Endothelial cell of umbilical vein (primary cell): ENCODE results near the gene CHCHD3. TPM values are rescaled to one million over a fixed set of nuclear protein-coding genes. Genes with fewer than 3 reads are reported as not detected.

ENCODE experiments used
- BruUV-seq: library from RNA; stranded (reverse); fragments of 400-500 nt; replicated peaks from 2 replicates; lab custom pipeline; 2021; lab: Mats Ljungman, UMichigan
- CTCF ChIA-PET: fragments of 300-600, 350-600 bp; sonication (Branson Sonifier 250); formaldehyde crosslinking; loops from one replicate; lab custom pipeline; 2021; ENCODE audit warnings: antibody characterized with exemption, inconsistent platforms; lab: Charles Lee
- POLR2A ChIA-PET: fragments of 300-600, 350-600 bp; sonication (Branson Sonifier 250); formaldehyde crosslinking; loops from one replicate; lab custom pipeline; 2021; ENCODE audit warnings: antibody characterized with exemption, inconsistent platforms; lab: Charles Lee
- DNase-seq: peaks from one replicate; pipeline ENCODE4 v3.0.0-alpha.2; 2011; ENCODE audit warnings: low read depth, low spot score
- FAIRE-seq: peaks from 2 replicates; lab custom pipeline; 2011; peaks lifted over from hg19 to GRCh38; lab: Jason Lieb, UNC
- H2AFZ ChIP-seq: 2 replicates; pipeline ENCODE4 v1.6.0; 2012; ENCODE audit warnings: low read depth, low read length, control low read depth, inconsistent platforms
- H3K27ac ChIP-seq: 2 replicates; pipeline ENCODE4 v1.5.1; 2011; ENCODE audit warnings: low read depth, mild to moderate bottlenecking, control low read depth, low read length, moderate library complexity; ENCODE audit not compliant: insufficient read depth
- H3K27me3 ChIP-seq, 2 experiments: 2 replicates each; pipeline versions ENCODE4 v1.6.0 to v1.6.1; 2011; ENCODE audit warnings: low read length in 2 of 2, mixed read lengths in 1 of 2; ENCODE audit not compliant: control insufficient read depth in 2 of 2, insufficient read depth in 2 of 2
- H3K36me3 ChIP-seq, 2 experiments: 2 replicates in 1 of 2; 3 replicates in 1 of 2; pipeline ENCODE4 v1.5.1; 2011; ENCODE audit warnings: low read length in 2 of 2, mild to moderate bottlenecking in 1 of 2, moderate library complexity in 1 of 2; ENCODE audit not compliant: control insufficient read depth in 2 of 2, insufficient read depth in 2 of 2; ENCODE audit errors: extremely low read depth in 1 of 2
- H3K4me1 ChIP-seq: 3 replicates; pipeline ENCODE4 v1.5.1; 2011; ENCODE audit warnings: mild to moderate bottlenecking, low read length; ENCODE audit not compliant: control insufficient read depth, insufficient read depth; ENCODE audit errors: extremely low read depth
- H3K4me2 ChIP-seq: 2 replicates; pipeline ENCODE4 v1.6.1; 2011; ENCODE audit warnings: low read length, control low read depth, mixed read lengths; ENCODE audit not compliant: insufficient read depth
- H3K4me3 ChIP-seq, 3 experiments: fragments of 200-600 bp in 1 of 3; sonication (generic), shearing (Covaris generic) in 1 of 3; replicated peaks in 1 of 3; 2 replicates each; pipeline ENCODE4 v1.5.1; 2011 to 2016; ENCODE audit warnings: control low read depth in 3 of 3, low read length in 3 of 3, mild to moderate bottlenecking in 2 of 3, inconsistent platforms in 1 of 3, low read depth in 1 of 3, moderate library complexity in 1 of 3; ENCODE audit not compliant: insufficient read depth in 1 of 3
- H3K79me2 ChIP-seq: 2 replicates; pipeline ENCODE4 v1.6.0; 2012; ENCODE audit warnings: low read length, inconsistent platforms; ENCODE audit not compliant: control insufficient read depth, insufficient read depth
- H3K9ac ChIP-seq: replicated peaks from 2 replicates; pipeline ENCODE3; 2011; ENCODE audit warnings: low read length, control low read depth; ENCODE audit not compliant: insufficient read depth; ENCODE audit errors: extremely low read depth
- H3K9me1 ChIP-seq: replicated peaks from 3 replicates; pipeline ENCODE4 v1.6.0; 2011; ENCODE audit warnings: mild to moderate bottlenecking, low read length; ENCODE audit not compliant: control insufficient read depth, insufficient read depth; ENCODE audit errors: extremely low read depth
- H3K9me3 ChIP-seq: replicated peaks from 2 replicates; pipeline ENCODE4 v1.5.1; 2012; ENCODE audit warnings: low read length, inconsistent platforms; ENCODE audit not compliant: control insufficient read depth, insufficient read depth
- H4K20me1 ChIP-seq: replicated peaks from 2 replicates; pipeline ENCODE3; 2011; ENCODE audit warnings: mild to moderate bottlenecking, low read length; ENCODE audit not compliant: control insufficient read depth, insufficient read depth; ENCODE audit errors: extremely low read depth
- CTCF ChIP-seq, 2 donors: IDR thresholded peaks; 1 replicate in 1 of 2; 2 replicates in 1 of 2; pipeline ENCODE4 v1.5.1; 2011; ENCODE audit warnings: low read length in 2 of 2, mild to moderate bottlenecking in 2 of 2, moderate library complexity in 2 of 2, control low read depth in 1 of 2, inconsistent platforms in 1 of 2, low read depth in 1 of 2; ENCODE audit not compliant: insufficient read depth in 1 of 2; ENCODE audit errors: extremely low read depth in 1 of 2
- EZH2 ChIP-seq: IDR thresholded peaks from 2 replicates; pipeline ENCODE4 v1.6.1; 2012; ENCODE audit warnings: borderline replicate concordance, low read depth, mild to moderate bottlenecking, moderate library complexity, low read length, inconsistent platforms; ENCODE audit not compliant: severe bottlenecking
- FOS ChIP-seq: IDR thresholded peaks from 2 replicates; pipeline ENCODE4 v1.6.1; 2011; ENCODE audit warnings: mild to moderate bottlenecking, low read length, moderate library complexity, borderline replicate concordance; ENCODE audit not compliant: insufficient read depth
- JUN ChIP-seq: IDR thresholded peaks from 2 replicates; pipeline ENCODE4 v1.6.1; 2011; ENCODE audit warnings: borderline replicate concordance, low read depth; ENCODE audit not compliant: insufficient read length, insufficient read depth
- MYC ChIP-seq: IDR thresholded peaks from one replicate; pipeline ENCODE4 v1.6.1; 2011; ENCODE audit warnings: mild to moderate bottlenecking, low read depth, low read length
- dilution Hi-C: fragments of 300-500 bp; cut with MboI; formaldehyde crosslinking; loops from one replicate; pipeline ENCODE4 v1.15.0; 2019; ENCODE audit warnings: low sequenced_read_pairs; ENCODE audit not compliant: extremely low pct_ligation_motif_present
- intact Hi-C: fragments of 100-400 bp; cut with micrococcal nuclease; formaldehyde crosslinking; loops from one replicate; pipeline ENCODE4 v1.10.0; 2022
- polyA plus RNA-seq, 4 experiments: library from polyadenylated mRNA; depleted of rRNA in 3 of 4; stranded (reverse) in 3 of 4; unstranded in 1 of 4; fragments of >200 nt; gene quantifications; 2 replicates each; pipeline versions ENCODE4 v1.2.1 to v1.2.3, GENCODE V29; 2011 to 2012; ENCODE audit warnings: missing spikeins in 1 of 4
- total RNA-seq: library from RNA; stranded (reverse); gene quantifications from 2 replicates; pipeline ENCODE4 v1.2.3, GENCODE V29; 2021

Gene CHCHD3
- total and polyA plus RNA-seq, 2 donors (not counting 3 experiments of a cell fraction or from before 2014, with no cell fraction given): 22.0 to 63.7 TPM

- no peak overlapping the region for H3K4me3 ChIP-seq
- no peak overlapping the region for H2AFZ ChIP-seq
- FAIRE-seq (no peak), DNase-seq (no peak)
- H3K79me2 ChIP-seq: no peaks in the 10 kb centered on the region
- CTCF ChIA-PET: no interaction called here
- dilution Hi-C loops (no loop called here), intact Hi-C loops (no loop called here)
- no peaks in the 10 kb centered on the region for H3K36me3 ChIP-seq
- H3K9me3 ChIP-seq: no peaks in the 10 kb centered on the region
- TF ChIP-seq CTCF (IDR thresholded peaks at IDR 0.05; ENCODE audit: extremely low read depth in 1 of 2, insufficient read depth in 1 of 2, low read depth in 1 of 2, low read length in 2 of 2): no peak
- no peak for TF ChIP-seq EZH2
- TF ChIP-seq MYC: no peak
- TF ChIP-seq FOS: no peak
- no peak for TF ChIP-seq JUN
- POLR2A ChIA-PET: no interaction called here
- no TSS peak for BruUV-seq
- H3K27ac ChIP-seq: no peak overlapping the region
- no peaks in the 10 kb centered on the region for H3K9me1 ChIP-seq
- no peaks in the 10 kb centered on the region for H3K4me1 ChIP-seq
- no peak overlapping the region for H3K4me2 ChIP-seq
- no peaks in the 10 kb centered on the region for H4K20me1 ChIP-seq
- no peak overlapping the region for H3K9ac ChIP-seq
- H3K27me3 ChIP-seq: peaks cover 14 to 17% of the 10 kb centered on the region in 2 experiments
Measured at GRCh38 chr7:132750530-132751217, 331.2 kb downstream of the CHCHD3 start.
